ENCODE results near the gene TESK1.
A peak's percentile ranks its signal among the peaks of the same experiment; 100 is the strongest.
"Not testable (repeated sequence)": the region's sequence is repeated elsewhere in the genome, so short reads cannot be mapped to it uniquely, and the experiment has no call there.

The TESK1 gene

GRCh38 chr9:35598866-35599590 is 6.0 kb upstream of the TESK1 start:
- DNase-seq = no peak
- no peak for TF ChIP-seq POLR2A (IDR thresholded peaks at IDR 0.05; ENCODE audit: low read length)
- no peak for TF ChIP-seq GATA1 (IDR thresholded peaks at IDR 0.05; ENCODE audit: low read depth, low read length)

GRCh38 chr9:35599763-35600604 is 5.1 kb upstream of the TESK1 start:
- TF ChIP-seq GATA1 (IDR thresholded peaks at IDR 0.05; ENCODE audit: low read depth, low read length) (no peak), POLR2A (IDR thresholded peaks at IDR 0.05; ENCODE audit: low read length) (no peak)
- no peak for DNase-seq

GRCh38 chr9:35603506-35603985 is 1.5 kb upstream of the TESK1 start:
- TF ChIP-seq POLR2A (IDR thresholded peaks at IDR 0.05; ENCODE audit: low read length) (no peak), GATA1 (IDR thresholded peaks at IDR 0.05; ENCODE audit: low read depth, low read length) (no peak)
- DNase-seq = no peak

- DNase-seq = peak; percentile 100
- TF ChIP-seq GATA1 (IDR thresholded peaks at IDR 0.05; ENCODE audit: low read depth, low read length) = no peak
- peak; percentile 52 for TF ChIP-seq POLR2A (IDR thresholded peaks at IDR 0.05; ENCODE audit: low read length)
Observed at GRCh38 chr9:35603986-35604577, 980 bp upstream of the TESK1 start.

- peak; percentile 39 to 60 for DNase-seq
Observed at GRCh38 chr9:35605351-35606137, 482 bp downstream of the TESK1 start.

GRCh38 chr9:35606138-35606504 is 1.1 kb downstream of the TESK1 start:
- TF ChIP-seq GATA1 (IDR thresholded peaks at IDR 0.05; ENCODE audit: low read depth, low read length) (no peak), POLR2A (IDR thresholded peaks at IDR 0.05; ENCODE audit: low read length) (no peak)
- DNase-seq = peak in 1 of 2 experiments; percentile 32

More at GRCh38 chr9:35605351-35606137, 482 bp downstream of the TESK1 start:
- no peak for TF ChIP-seq GATA1 (IDR thresholded peaks at IDR 0.05; ENCODE audit: low read depth, low read length)
- TF ChIP-seq POLR2A (IDR thresholded peaks at IDR 0.05; ENCODE audit: low read length) = no peak

GRCh38 chr9:35606726-35607125 is 1.7 kb downstream of the TESK1 start:
- DNase-seq = no peak
- TF ChIP-seq GATA1 (IDR thresholded peaks at IDR 0.05; ENCODE audit: low read depth, low read length) (no peak), POLR2A (IDR thresholded peaks at IDR 0.05; ENCODE audit: low read length) (no peak)

- no peak for DNase-seq
- TF ChIP-seq GATA1 (IDR thresholded peaks at IDR 0.05; ENCODE audit: low read depth, low read length) = no peak
- no peak for TF ChIP-seq POLR2A (IDR thresholded peaks at IDR 0.05; ENCODE audit: low read length)
Observed at GRCh38 chr9:35608221-35608620, 3.2 kb downstream of the TESK1 start.

- TF ChIP-seq GATA1 (IDR thresholded peaks at IDR 0.05; ENCODE audit: low read depth, low read length) = no peak
- TF ChIP-seq POLR2A (IDR thresholded peaks at IDR 0.05; ENCODE audit: low read length) = no peak
- no peak for DNase-seq
Observed at GRCh38 chr9:35609001-35609819, 4.1 kb downstream of the TESK1 start.

DNA sequence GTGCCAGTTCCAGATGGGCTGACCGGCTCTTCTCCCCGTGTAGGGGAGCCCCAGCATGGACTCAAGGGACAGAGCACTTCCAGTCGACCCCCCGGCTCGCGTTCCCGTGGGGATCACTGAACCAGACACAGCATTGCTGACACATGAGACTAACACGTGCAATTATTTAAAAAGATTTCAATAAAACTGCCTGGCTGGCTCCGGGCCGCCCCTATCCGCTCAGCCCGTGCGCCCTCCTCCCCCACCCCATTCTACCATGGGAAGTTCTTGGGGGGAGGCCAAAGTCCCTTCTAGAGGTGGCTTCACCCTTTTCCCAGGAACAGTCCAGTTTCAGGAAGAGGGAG is 4.7 kb downstream of the TESK1 start:
- DNase-seq = no peak

DNA sequence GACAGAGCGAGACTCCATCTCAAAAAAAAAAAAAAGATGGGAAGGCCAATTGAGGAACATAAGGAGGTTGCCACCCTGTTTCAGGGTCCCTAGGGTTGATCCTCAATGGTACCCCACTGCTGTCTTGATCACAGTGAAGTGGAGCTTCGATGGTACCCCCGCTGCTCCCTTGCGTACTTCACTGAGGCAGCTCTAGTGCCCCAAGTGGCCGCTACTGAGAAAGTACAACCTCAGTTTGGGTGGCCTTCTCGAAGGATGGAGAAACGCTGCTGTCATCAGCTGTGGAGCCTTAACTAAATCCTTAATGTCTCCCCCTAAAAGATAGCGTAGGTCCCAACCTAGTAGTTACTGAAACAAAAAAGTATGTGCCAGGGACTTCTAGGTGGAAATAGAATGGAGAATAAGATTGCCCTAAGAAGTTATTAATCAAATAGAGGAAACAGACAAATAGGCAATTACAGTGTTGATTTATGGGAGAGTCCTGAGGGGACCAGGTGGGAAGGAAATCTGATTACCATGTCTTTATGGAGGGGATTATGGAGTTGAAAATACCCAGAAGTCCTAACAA is 6.3 kb downstream of the TESK1 start:
- TF ChIP-seq GATA1 (IDR thresholded peaks at IDR 0.05; ENCODE audit: low read depth, low read length) (no peak), POLR2A (IDR thresholded peaks at IDR 0.05; ENCODE audit: low read length) (no peak)

More for the DNA sequence above, 4.7 kb downstream of the TESK1 start:
- TF ChIP-seq POLR2A (IDR thresholded peaks at IDR 0.05; ENCODE audit: low read length) = no peak
- no peak for TF ChIP-seq GATA1 (IDR thresholded peaks at IDR 0.05; ENCODE audit: low read depth, low read length)

DNA sequence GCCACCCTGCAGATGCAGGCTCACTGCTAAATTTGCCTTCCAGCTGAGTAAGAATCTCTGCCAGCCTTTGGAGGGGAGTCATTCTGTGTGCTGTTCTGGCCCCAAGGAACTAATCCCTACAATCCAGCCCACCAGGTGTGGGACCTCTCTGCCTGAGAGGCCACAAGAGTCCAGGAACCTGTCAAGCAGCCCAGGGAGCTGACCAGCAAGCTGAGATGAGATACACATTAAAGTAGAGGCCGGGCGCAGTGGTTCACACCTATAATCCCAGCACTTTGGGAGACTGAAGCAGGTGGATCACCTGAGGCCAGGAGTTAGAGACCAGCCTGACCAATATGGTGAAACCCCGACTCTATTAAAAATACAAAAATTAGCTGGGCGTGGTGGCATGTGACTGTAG is 7.0 kb downstream of the TESK1 start:
- DNase-seq = not testable (repeated sequence)

More for the DNA sequence above, 6.3 kb downstream of the TESK1 start:
- DNase-seq = peak; percentile 49 to 65
